ENCODE data around the gene MDM4.

- no peak for TF ChIP-seq CTCF (IDR thresholded peaks at IDR 0.05)
- no peak for TF ChIP-seq POLR2A (IDR thresholded peaks at IDR 0.05)
Measured at GRCh38 chr1:204524986-204525385, 8.8 kb downstream of the MDM4 start.

All from transverse colon (tissue), 3 donors.